Uterus (tissue), 4 donors: ENCODE measurements around the gene CAPS. TPM values are rescaled to one million over a fixed set of nuclear protein-coding genes. Genes with fewer than 3 reads are reported as not detected.

Source experiments
- DNase-seq, 2 donors: peaks; one replicate each; pipeline ENCODE4 v3.0.0-alpha.2; 2019 to 2020
- H3K27ac ChIP-seq, 2 donors: fragments of 200-600 bp; sonication (generic); 1 replicate in 1 of 2; 2 replicates in 1 of 2; pipeline ENCODE4 v1.5.1; 2016 to 2018
- H3K27me3 ChIP-seq, 2 donors: fragments of 200-600 bp; sonication (generic); one replicate each; pipeline ENCODE4 v1.5.1; 2018 to 2019; ENCODE audit warnings: control low read depth in 1 of 2
- H3K36me3 ChIP-seq, 2 donors: fragments of 200-600 bp; sonication (generic); one replicate each; pipeline ENCODE4 v1.5.1; 2019; ENCODE audit warnings: control low read depth in 1 of 2
- H3K4me1 ChIP-seq, 2 donors: fragments of 200-600 bp; sonication (generic); one replicate each; pipeline ENCODE4 v1.5.1; 2018 to 2019; ENCODE audit warnings: control low read depth in 1 of 2
- H3K4me3 ChIP-seq, 2 donors: fragments of 200-600 bp; sonication (generic); 1 replicate in 1 of 2; 2 replicates in 1 of 2; pipeline ENCODE4 v1.5.1; 2018 to 2019; ENCODE audit warnings: mild to moderate bottlenecking in 1 of 2
- H3K9me3 ChIP-seq, 2 donors: fragments of 200-600 bp; sonication (generic); one replicate each; pipeline ENCODE4 v1.5.1; 2019; ENCODE audit warnings: control low read depth in 1 of 2
- CTCF ChIP-seq, 4 experiments: fragments of 200-600 bp in 2 of 4; fragments of 450-650 bp in 2 of 4; sonication (generic) in 2 of 4; IDR thresholded peaks; one replicate each; pipeline ENCODE4 v1.5.1; 2016 to 2019; ENCODE audit warnings: antibody characterized with exemption in 4 of 4, mild to moderate bottlenecking in 2 of 4, moderate library complexity in 1 of 4
- POLR2A ChIP-seq, 2 donors: fragments of 450-650 bp; IDR thresholded peaks; one replicate each; pipeline ENCODE4 v1.6.1; 2016; ENCODE audit warnings: antibody characterized with exemption in 2 of 2, mild to moderate bottlenecking in 1 of 2, moderate library complexity in 1 of 2
- intact Hi-C: fragments of 100-400 bp; cut with DNase I; formaldehyde crosslinking; loops from one replicate; pipeline ENCODE4 v1.15.1; 2023; ENCODE audit warnings: low total_unique reads
- total RNA-seq, 4 donors: library from RNA; depleted of rRNA in 3 of 4; stranded (reverse); fragments of >200 nt in 3 of 4; gene quantifications; one replicate each; pipeline versions ENCODE4 v1.1.0 to v1.2.4, GENCODE V29; 2014 to 2023
- donor health status: DM: yes; HTN: yes; CAD: no.

The CAPS gene
- total RNA-seq, 4 donors from 2014 or later: 2.0 to 48.7 (median 12.4) TPM

- no peak overlapping the region for H3K4me3 ChIP-seq
- no peak for TF ChIP-seq POLR2A (IDR thresholded peaks at IDR 0.05)
- TF ChIP-seq CTCF (IDR thresholded peaks at IDR 0.05): no peak
- no peaks in the 10 kb centered on the region for H3K27me3 ChIP-seq
- H3K36me3 ChIP-seq: no peaks in the 10 kb centered on the region
- DNase-seq: no peak
- intact Hi-C loops: no loop called here
- H3K27ac ChIP-seq: peak overlapping the region; percentile 24 to 58
- no peaks in the 10 kb centered on the region for H3K9me3 ChIP-seq
- peaks cover 14 to 20% of the 10 kb centered on the region in 2 donors for H3K4me1 ChIP-seq
These were observed 40.2 kb downstream of the CAPS start for GRCh38 chr19:5954293-5954692.

- peaks cover 4 to 20% of the 10 kb centered on the region in 2 donors for H3K4me1 ChIP-seq
- TF ChIP-seq POLR2A (IDR thresholded peaks at IDR 0.05) (no peak), CTCF (IDR thresholded peaks at IDR 0.05) (no peak)
- no peaks in the 10 kb centered on the region for H3K9me3 ChIP-seq
- no peak for DNase-seq
- H3K27ac ChIP-seq: peak overlapping the region in 1 of 2 donors; percentile 58
- intact Hi-C loops: no loop called here
- no peaks in the 10 kb centered on the region for H3K27me3 ChIP-seq
- H3K36me3 ChIP-seq: no peaks in the 10 kb centered on the region
- no peak overlapping the region for H3K4me3 ChIP-seq
These were observed 41.5 kb downstream of the CAPS start for GRCh38 chr19:5955636-5955935.

- DNase-seq: no peak
- H3K27ac ChIP-seq: no peak overlapping the region
- no peaks in the 10 kb centered on the region for H3K9me3 ChIP-seq
- H3K4me1 ChIP-seq: peaks cover 4 to 16% of the 10 kb centered on the region in 2 donors
- intact Hi-C loops: no loop called here
- no peaks in the 10 kb centered on the region for H3K36me3 ChIP-seq
- TF ChIP-seq POLR2A (IDR thresholded peaks at IDR 0.05) (no peak), CTCF (IDR thresholded peaks at IDR 0.05) (no peak)
- no peaks in the 10 kb centered on the region for H3K27me3 ChIP-seq
- H3K4me3 ChIP-seq: no peak overlapping the region
These were observed 42.3 kb downstream of the CAPS start for GRCh38 chr19:5956323-5956722.

GRCh38 chr19:5956728-5957127, 42.7 kb downstream of the CAPS start:
- TF ChIP-seq CTCF (IDR thresholded peaks at IDR 0.05) (no peak), POLR2A (IDR thresholded peaks at IDR 0.05) (no peak)
- Histone ChIP-seq H3K27ac (no peak overlapping the region), H3K27me3 (no peaks in the 10 kb centered on the region), H3K9me3 (no peaks in the 10 kb centered on the region), H3K4me3 (no peak overlapping the region), H3K36me3 (no peaks in the 10 kb centered on the region), H3K4me1 (peaks cover 4 to 17% of the 10 kb centered on the region in 2 donors)
- DNase-seq: no peak
- intact Hi-C loops: no loop called here

- peaks cover 4 to 14% of the 10 kb centered on the region in 2 donors for H3K4me1 ChIP-seq
- no peak overlapping the region for H3K27ac ChIP-seq
- TF ChIP-seq POLR2A (IDR thresholded peaks at IDR 0.05) (no peak), CTCF (IDR thresholded peaks at IDR 0.05) (no peak)
These were observed 43.1 kb downstream of the CAPS start for GRCh38 chr19:5957170-5957569.

More at GRCh38 chr19:5957170-5957569, 43.1 kb downstream of the CAPS start:
- Histone ChIP-seq H3K4me3 (no peak overlapping the region), H3K27me3 (no peaks in the 10 kb centered on the region), H3K36me3 (no peaks in the 10 kb centered on the region), H3K9me3 (no peaks in the 10 kb centered on the region)
- no peak for DNase-seq
- intact Hi-C loops: no loop called here
